GM12878 (cell line): Measurements from ENCODE around the gene BEST2. TPM values are rescaled to one million over a fixed set of nuclear protein-coding genes. Genes with fewer than 3 reads are reported as not detected.

ENCODE experiments used
- ATAC-seq: fragments of 200-7000 bp; cut with Tn5 transposase; 3 replicates; pipeline ENCODE4 v1.9.1; 2020; ENCODE audit warnings: mild to moderate bottlenecking, moderate library complexity
- BruUV-seq: library from RNA; stranded (reverse); fragments of 400-500 nt; replicated peaks from 2 replicates; lab custom pipeline; 2021; lab: Mats Ljungman, UMichigan
- CTCF ChIA-PET: fragments of 300-600 bp; sonication (Branson Sonifier 250); formaldehyde crosslinking; extraction: SDS; loops from one replicate; lab custom pipeline; 2021; ENCODE audit warnings: inconsistent platforms; lab: Yijun Ruan, JAX
- POLR2A ChIA-PET: fragments of 350-600 bp; formaldehyde crosslinking; extraction: SDS; loops from one replicate; lab custom pipeline; 2021; ENCODE audit warnings: inconsistent platforms; lab: Charles Lee
- RAD21 ChIA-PET: fragments of 300-600 bp; sonication (Branson Sonifier 250); formaldehyde crosslinking; loops from one replicate; lab custom pipeline; 2023; ENCODE audit warnings: antibody characterized with exemption; ENCODE audit not compliant: unreplicated experiment; lab: Charles Lee
- SMC1A ChIA-PET: fragments of 300-600 bp; sonication (Branson Sonifier 250); formaldehyde crosslinking; loops from one replicate; lab custom pipeline; 2023; ENCODE audit not compliant: unreplicated experiment, uncharacterized antibody; lab: Charles Lee
- DNase-seq: peaks from one replicate; pipeline ENCODE4 v3.0.0-alpha.2; 2011; ENCODE audit warnings: low read depth, low spot score
- FAIRE-seq: peaks from 3 replicates; lab custom pipeline; 2011; peaks lifted over from hg19 to GRCh38; lab: Jason Lieb, UNC
- H2AFZ ChIP-seq: 2 replicates; pipeline ENCODE4 v1.6.0; 2011; ENCODE audit warnings: low read depth, low read length, control low read depth; ENCODE audit not compliant: control insufficient read depth
- H3K27ac ChIP-seq: 2 replicates; pipeline ENCODE4 v1.5.1; 2011; ENCODE audit warnings: control low read depth; ENCODE audit not compliant: control insufficient read depth, insufficient read depth
- H3K27me3 ChIP-seq, 2 experiments: replicated peaks in 1 of 2; 2 replicates each; pipeline versions ENCODE4 v1.6.0 to v1.6.1; 2011; ENCODE audit warnings: low read length in 1 of 2; ENCODE audit not compliant: control insufficient read depth in 2 of 2, insufficient read depth in 2 of 2
- H3K36me3 ChIP-seq, 2 experiments: 2 replicates each; pipeline ENCODE4 v1.5.1; 2011; ENCODE audit warnings: low read length in 1 of 2; ENCODE audit not compliant: control insufficient read depth in 2 of 2, insufficient read depth in 2 of 2
- H3K4me1 ChIP-seq: 2 replicates; pipeline ENCODE4 v1.6.1; 2011; ENCODE audit warnings: mild to moderate bottlenecking, low read length, moderate library complexity, mixed read lengths; ENCODE audit not compliant: control insufficient read depth, insufficient read depth
- H3K4me2 ChIP-seq: 2 replicates; pipeline ENCODE4 v1.6.0; 2011; ENCODE audit warnings: control low read depth; ENCODE audit not compliant: control insufficient read depth, insufficient read depth
- H3K4me3 ChIP-seq: fragments of 200-600 bp; sonication (generic); 2 replicates; pipeline ENCODE4 v1.5.1; 2016
- H3K79me2 ChIP-seq: 2 replicates; pipeline ENCODE4 v1.6.0; 2011; ENCODE audit warnings: low read length; ENCODE audit not compliant: control insufficient read depth, insufficient read depth
- H3K9ac ChIP-seq: 2 replicates; pipeline ENCODE4 v1.8.0; 2011; ENCODE audit warnings: low read length, control low read depth, mixed read lengths; ENCODE audit not compliant: control insufficient read depth, insufficient read depth
- H3K9me3 ChIP-seq: replicated peaks from 3 replicates; pipeline ENCODE4 v1.5.1; 2011; ENCODE audit warnings: mild to moderate bottlenecking, low read length; ENCODE audit not compliant: control insufficient read depth, insufficient read depth
- H4K20me1 ChIP-seq: 2 replicates; pipeline ENCODE4 v1.6.0; 2011; ENCODE audit not compliant: control insufficient read depth, insufficient read depth
- BHLHE40 ChIP-seq, 2 experiments: fragments of 450-650 bp in 1 of 2; IDR thresholded peaks; 2 replicates each; pipeline ENCODE4 v1.6.1; 2011 to 2017; ENCODE audit warnings: low read depth in 2 of 2, borderline replicate concordance in 1 of 2, improper control_type of control experiment in 1 of 2, low read length in 1 of 2, mild to moderate bottlenecking in 1 of 2
- GATAD2B ChIP-seq: fragments of 450-650 bp; conservative IDR thresholded peaks from 2 replicates; pipeline ENCODE4 v1.6.1; 2017; ENCODE audit warnings: low read depth, mild to moderate bottlenecking, moderate library complexity
- IKZF1 ChIP-seq: fragments of 450-650 bp; conservative IDR thresholded peaks from 2 replicates; pipeline ENCODE4 v1.6.1; 2017; ENCODE audit warnings: antibody characterized with exemption, mild to moderate bottlenecking
- IRF4 ChIP-seq: IDR thresholded peaks from 2 replicates; pipeline ENCODE4 v1.6.1; 2011; ENCODE audit warnings: low read depth, low read length
- JUNB ChIP-seq: IDR thresholded peaks from 2 replicates; pipeline ENCODE4 v1.6.1; 2016; ENCODE audit warnings: antibody characterized with exemption, mild to moderate bottlenecking
- MYC ChIP-seq: IDR thresholded peaks from 2 replicates; pipeline ENCODE4 v1.6.1; 2011; ENCODE audit warnings: mild to moderate bottlenecking, low read length, moderate library complexity, inconsistent platforms; ENCODE audit not compliant: insufficient read depth, insufficient replicate concordance, insufficient read length, severe bottlenecking
- NFXL1 ChIP-seq: fragments of 450-650 bp; IDR thresholded peaks from 2 replicates; pipeline ENCODE4 v1.6.1; 2017; ENCODE audit warnings: antibody characterized with exemption, mild to moderate bottlenecking, borderline replicate concordance
- RAD21 ChIP-seq: IDR thresholded peaks from 2 replicates; pipeline ENCODE4 v1.6.1; 2011; ENCODE audit warnings: mild to moderate bottlenecking, low read depth, low read length, moderate library complexity; ENCODE audit not compliant: insufficient read depth
- YBX1 ChIP-seq: fragments of 450-650 bp; IDR thresholded peaks from 2 replicates; pipeline ENCODE4 v1.6.1; 2016; ENCODE audit warnings: antibody characterized with exemption
- ZNF207 ChIP-seq: fragments of 450-650 bp; IDR thresholded peaks from 2 replicates; pipeline ENCODE4 v1.6.1; 2014; ENCODE audit warnings: antibody characterized with exemption, mild to moderate bottlenecking, borderline replicate concordance
- WGBS: methylation state at CpG from one replicate; pipeline ENCODE4 v1.1.6; 2016; ENCODE audit warnings: low lambda C conversion rate; ENCODE audit not compliant: insufficient replicate concordance, insufficient coverage; ENCODE audit errors: missing lambda C conversion rate; 5-methylcytosine and 5-hydroxymethylcytosine counted together
- in situ Hi-C: fragments of 300-500 bp; cut with MboI; formaldehyde crosslinking; loops from 9 replicates; pipeline ENCODE4 v1.14.3; 2018; ENCODE audit warnings: mixed read lengths
- intact Hi-C: fragments of 100-400 bp; cut with micrococcal nuclease; formaldehyde crosslinking; loops from one replicate; pipeline ENCODE4 v1.14.2; 2022; ENCODE audit not compliant: unreplicated experiment
- polyA plus RNA-seq, 11 experiments: library from polyadenylated mRNA; depleted of rRNA in 4 of 11; unstranded in 6 of 11; stranded (reverse) in 5 of 11; fragments of >200 nt; fragmentation: Nextera tagmentation in 4 of 11; fragmentation: Illumina TruSeq in 1 of 11; extraction: Ambion mirVana in 4 of 11; extraction: Trizol in 1 of 11; gene quantifications; 1 replicate in 1 of 11; 2 replicates in 10 of 11; pipeline versions ENCODE4 v1.2.1 to v1.2.3, GENCODE V29; 2011 to 2016; ENCODE audit warnings: inconsistent platforms in 2 of 11, missing spikeins in 2 of 11, low read depth in 1 of 11
- total RNA-seq, 4 experiments: library from RNA; depleted of rRNA in 3 of 4; stranded (reverse); fragments of >200 nt in 3 of 4; fragmentation: Illumina TruSeq in 1 of 4; extraction: Trizol in 1 of 4; gene quantifications; 2 replicates each; pipeline versions ENCODE4 v1.2.1 to v1.2.3, GENCODE V29; 2013 to 2021
- TF ChIP-seq, protein P1 (sequence below), 3 experiments: IDR thresholded peaks in 2 of 3; conservative IDR thresholded peaks in 1 of 3; 2 replicates each; pipeline ENCODE4 v1.5.1; 2011; ENCODE audit warnings: low read depth in 3 of 3, low read length in 3 of 3, mild to moderate bottlenecking in 3 of 3, control low read depth in 2 of 3, moderate library complexity in 2 of 3, inconsistent platforms in 1 of 3, mixed read lengths in 1 of 3; ENCODE audit not compliant: control insufficient read depth in 2 of 3, insufficient read depth in 1 of 3; ENCODE audit errors: extremely low read depth in 1 of 3
- TF ChIP-seq, protein P2 (sequence below): IDR thresholded peaks from 2 replicates; pipeline ENCODE4 v1.6.1; 2012; ENCODE audit warnings: low read length, inconsistent platforms
- TF ChIP-seq, protein P3 (sequence below): IDR thresholded peaks from 2 replicates; pipeline ENCODE4 v1.6.1; 2011; ENCODE audit warnings: low read depth, mild to moderate bottlenecking, low read length, moderate library complexity, borderline replicate concordance; ENCODE audit errors: extremely low read depth
- TF ChIP-seq, protein P4 (sequence below): fragments of 450-650 bp; conservative IDR thresholded peaks from 2 replicates; pipeline ENCODE4 v1.6.1; 2017; ENCODE audit warnings: mild to moderate bottlenecking, moderate library complexity

BEST2 gene
- total and polyA plus RNA-seq, 10 of the 15 experiments (the other 5 are each of a cell fraction or from before 2014, with no cell fraction given), result not detected

DNA sequence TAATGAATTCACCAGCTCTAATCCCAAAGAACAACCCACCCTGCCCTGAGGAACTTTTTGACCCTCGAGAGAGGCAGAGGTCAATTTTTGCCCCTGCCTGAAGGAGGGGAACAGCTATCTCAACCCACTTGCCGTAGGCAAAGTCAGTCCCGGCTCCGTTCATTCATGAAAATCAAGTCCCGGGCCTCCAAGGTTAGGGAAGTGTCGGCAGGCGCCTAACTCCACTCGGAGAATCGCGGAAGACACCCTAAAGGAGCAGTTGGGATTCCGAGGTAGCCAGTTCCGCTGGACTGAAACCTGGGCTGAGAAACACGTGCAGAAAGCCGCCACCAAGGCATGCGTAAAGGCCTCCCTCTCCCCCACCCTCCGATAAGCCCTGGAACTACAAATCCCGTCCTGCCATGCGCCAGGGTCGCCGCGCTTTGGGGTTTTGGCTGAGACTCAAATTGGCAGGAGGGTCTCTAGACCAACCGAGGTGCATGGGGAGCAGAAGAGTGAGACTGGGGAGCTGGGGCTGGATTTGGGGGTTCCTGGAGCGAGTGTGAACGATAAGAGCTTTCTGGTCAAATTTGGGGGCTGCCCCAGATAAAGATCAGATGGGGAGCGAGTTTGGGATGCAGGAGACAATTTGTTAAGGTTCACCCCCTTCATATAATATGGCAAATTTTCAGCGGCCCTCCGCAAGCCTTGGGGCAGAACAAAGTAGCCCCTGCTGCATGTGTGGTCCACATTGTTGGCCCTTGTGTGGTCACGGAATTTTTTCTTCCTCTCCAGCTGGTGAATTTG lies 27.8 kb upstream of the BEST2 start, which contains the start of gene TNPO2:
Gene TNPO2, minus strand, starts transcription at position 292 of the 786 bp plus-strand sequence. CDS start 2,955 bp downstream, outside the sequence.
- intact Hi-C loops (no loop called here), in situ Hi-C loops (no loop called here)
- Histone ChIP-seq H4K20me1 (no peaks in the 10 kb centered on the region; the same call in 1 of the 2 replicates), H3K4me3 (peak within 1 kb of the TSS; percentile 91), H3K27me3 (no peaks in the 10 kb centered on the region), H3K9ac (peak within 1 kb of the TSS; percentile 81), H3K4me1 (peaks cover 8% of the 10 kb centered on the region; the same call in 1 of the 2 replicates), H3K27ac (peak within 1 kb of the TSS; percentile 81), H3K79me2 (peaks cover 48% of the 10 kb centered on the region), H3K4me2 (peak within 1 kb of the TSS; percentile 90), H3K36me3 (peaks cover 10 to 11% of the 10 kb centered on the region in 2 experiments; a peak in 3 of 4 replicates), H2AFZ (peak within 1 kb of the TSS; percentile 98), H3K9me3 (no peaks in the 10 kb centered on the region)
- ChIA-PET RAD21 (interaction anchor here (1.0 to 3.3 kb wide), 5 partner anchors 10 to 1347 kb away, joined by 3 to 31 read pairs (median 4); partner anchors contain the start of gene TRIR), POLR2A (interaction anchor here (0.5 to 6.8 kb wide), 7 partner anchors 10 to 69 kb away, joined by 3 to 58 read pairs (median 3); partner anchors contain the start of genes DHPS, GET3, MAN2B1 and TRIR), CTCF (interaction anchor here (0.6 to 5.4 kb wide), 13 partner anchors 9 to 1683 kb away, joined by 3 to 30 read pairs (median 4); partner anchors contain the start of gene TRIR), SMC1A (interaction anchor here (1.0 to 5.1 kb wide), 3 partner anchors 10 to 13 kb away, joined by 4 to 28 read pairs (median 6); partner anchors contain the start of genes GET3 and TRIR)
- ATAC-seq, result peak; percentile 79
- BruUV-seq, result no TSS peak
- peak; percentile 94 for FAIRE-seq
- 2% methylated on average over 28 of the region's 28 CpGs for WGBS
- DNase-seq, result peak; percentile 40
- TF ChIP-seq BHLHE40 (IDR thresholded peaks at IDR 0.05; ENCODE audit: borderline replicate concordance in 1 of 2, low read depth in 2 of 2, low read length in 1 of 2) (peak; percentile 97), JUNB (no peak), NFXL1 (no peak), GATAD2B (peak; percentile 10; the same call in 1 of the 2 replicates), MYC (peak; percentile 85), RAD21 (no peak), IRF4 (no peak), YBX1 (no peak), IKZF1 (peak; percentile 78), ZNF207 (no peak)
- TF ChIP-seq, protein P1, sequence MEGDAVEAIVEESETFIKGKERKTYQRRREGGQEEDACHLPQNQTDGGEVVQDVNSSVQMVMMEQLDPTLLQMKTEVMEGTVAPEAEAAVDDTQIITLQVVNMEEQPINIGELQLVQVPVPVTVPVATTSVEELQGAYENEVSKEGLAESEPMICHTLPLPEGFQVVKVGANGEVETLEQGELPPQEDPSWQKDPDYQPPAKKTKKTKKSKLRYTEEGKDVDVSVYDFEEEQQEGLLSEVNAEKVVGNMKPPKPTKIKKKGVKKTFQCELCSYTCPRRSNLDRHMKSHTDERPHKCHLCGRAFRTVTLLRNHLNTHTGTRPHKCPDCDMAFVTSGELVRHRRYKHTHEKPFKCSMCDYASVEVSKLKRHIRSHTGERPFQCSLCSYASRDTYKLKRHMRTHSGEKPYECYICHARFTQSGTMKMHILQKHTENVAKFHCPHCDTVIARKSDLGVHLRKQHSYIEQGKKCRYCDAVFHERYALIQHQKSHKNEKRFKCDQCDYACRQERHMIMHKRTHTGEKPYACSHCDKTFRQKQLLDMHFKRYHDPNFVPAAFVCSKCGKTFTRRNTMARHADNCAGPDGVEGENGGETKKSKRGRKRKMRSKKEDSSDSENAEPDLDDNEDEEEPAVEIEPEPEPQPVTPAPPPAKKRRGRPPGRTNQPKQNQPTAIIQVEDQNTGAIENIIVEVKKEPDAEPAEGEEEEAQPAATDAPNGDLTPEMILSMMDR (IDR thresholded peaks at IDR 0.05 in 2 of 3, conservative IDR thresholded peaks at IDR 0.05 in 1 of 3; ENCODE audit: control insufficient read depth in 2 of 3, extremely low read depth in 1 of 3, insufficient read depth in 1 of 3, low read depth in 3 of 3, low read length in 3 of 3), result no peak
- TF ChIP-seq, protein P2, sequence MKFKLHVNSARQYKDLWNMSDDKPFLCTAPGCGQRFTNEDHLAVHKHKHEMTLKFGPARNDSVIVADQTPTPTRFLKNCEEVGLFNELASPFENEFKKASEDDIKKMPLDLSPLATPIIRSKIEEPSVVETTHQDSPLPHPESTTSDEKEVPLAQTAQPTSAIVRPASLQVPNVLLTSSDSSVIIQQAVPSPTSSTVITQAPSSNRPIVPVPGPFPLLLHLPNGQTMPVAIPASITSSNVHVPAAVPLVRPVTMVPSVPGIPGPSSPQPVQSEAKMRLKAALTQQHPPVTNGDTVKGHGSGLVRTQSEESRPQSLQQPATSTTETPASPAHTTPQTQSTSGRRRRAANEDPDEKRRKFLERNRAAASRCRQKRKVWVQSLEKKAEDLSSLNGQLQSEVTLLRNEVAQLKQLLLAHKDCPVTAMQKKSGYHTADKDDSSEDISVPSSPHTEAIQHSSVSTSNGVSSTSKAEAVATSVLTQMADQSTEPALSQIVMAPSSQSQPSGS, result no peak
- TF ChIP-seq, protein P3, sequence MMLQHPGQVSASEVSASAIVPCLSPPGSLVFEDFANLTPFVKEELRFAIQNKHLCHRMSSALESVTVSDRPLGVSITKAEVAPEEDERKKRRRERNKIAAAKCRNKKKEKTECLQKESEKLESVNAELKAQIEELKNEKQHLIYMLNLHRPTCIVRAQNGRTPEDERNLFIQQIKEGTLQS, result no peak
- TF ChIP-seq, protein P4, sequence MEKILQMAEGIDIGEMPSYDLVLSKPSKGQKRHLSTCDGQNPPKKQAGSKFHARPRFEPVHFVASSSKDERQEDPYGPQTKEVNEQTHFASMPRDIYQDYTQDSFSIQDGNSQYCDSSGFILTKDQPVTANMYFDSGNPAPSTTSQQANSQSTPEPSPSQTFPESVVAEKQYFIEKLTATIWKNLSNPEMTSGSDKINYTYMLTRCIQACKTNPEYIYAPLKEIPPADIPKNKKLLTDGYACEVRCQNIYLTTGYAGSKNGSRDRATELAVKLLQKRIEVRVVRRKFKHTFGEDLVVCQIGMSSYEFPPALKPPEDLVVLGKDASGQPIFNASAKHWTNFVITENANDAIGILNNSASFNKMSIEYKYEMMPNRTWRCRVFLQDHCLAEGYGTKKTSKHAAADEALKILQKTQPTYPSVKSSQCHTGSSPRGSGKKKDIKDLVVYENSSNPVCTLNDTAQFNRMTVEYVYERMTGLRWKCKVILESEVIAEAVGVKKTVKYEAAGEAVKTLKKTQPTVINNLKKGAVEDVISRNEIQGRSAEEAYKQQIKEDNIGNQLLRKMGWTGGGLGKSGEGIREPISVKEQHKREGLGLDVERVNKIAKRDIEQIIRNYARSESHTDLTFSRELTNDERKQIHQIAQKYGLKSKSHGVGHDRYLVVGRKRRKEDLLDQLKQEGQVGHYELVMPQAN, result peak; percentile 79; the same call in 1 of the 2 replicates
